EH (cell line): ENCODE measurements around the gene ACOXL.
"Not testable (repeated sequence)": the region's sequence is repeated elsewhere in the genome, so short reads cannot be mapped to it uniquely, and the experiment has no call there.

Experiments used
- DNase-seq: peaks from one replicate; pipeline ENCODE4 v3.0.0-alpha.2; 2015; ENCODE audit warnings: low read depth

The ACOXL gene

GRCh38 chr2:110927526-110927925, 195.2 kb downstream of the ACOXL start:
- DNase-seq: no peak

GRCh38 chr2:110929528-110929927, 197.2 kb downstream of the ACOXL start:
- no peak for DNase-seq

- peak; percentile 22 for DNase-seq
These were observed 199.3 kb downstream of the ACOXL start for GRCh38 chr2:110931648-110932047.

GRCh38 chr2:110933420-110933819, 201.0 kb downstream of the ACOXL start:
- no peak for DNase-seq

- no peak for DNase-seq
These were observed 202.6 kb downstream of the ACOXL start for GRCh38 chr2:110934948-110935347.

GRCh38 chr2:110940376-110940910, 208.1 kb downstream of the ACOXL start:
- no peak for DNase-seq

- no peak for DNase-seq
These were observed 208.9 kb downstream of the ACOXL start for GRCh38 chr2:110941226-110941625.

GRCh38 chr2:110943070-110943634, 210.8 kb downstream of the ACOXL start:
- no peak for DNase-seq

- no peak for DNase-seq
These were observed 214.5 kb downstream of the ACOXL start for GRCh38 chr2:110946902-110947301.

GRCh38 chr2:110948027-110948674, 215.8 kb downstream of the ACOXL start:
- DNase-seq: no peak

GRCh38 chr2:110950281-110950680, 217.9 kb downstream of the ACOXL start:
- DNase-seq: no peak

- no peak for DNase-seq
These were observed 222.7 kb downstream of the ACOXL start for GRCh38 chr2:110955045-110955444.

- DNase-seq: no peak
These were observed 223.2 kb downstream of the ACOXL start for GRCh38 chr2:110955556-110955955.

GRCh38 chr2:110957293-110957692, 224.9 kb downstream of the ACOXL start:
- no peak for DNase-seq

GRCh38 chr2:110958346-110959119, 226.2 kb downstream of the ACOXL start:
- DNase-seq: no peak

GRCh38 chr2:110959198-110959597, 226.8 kb downstream of the ACOXL start:
- no peak for DNase-seq

- no peak for DNase-seq
These were observed 227.9 kb downstream of the ACOXL start for GRCh38 chr2:110960281-110960680.

- DNase-seq: no peak
These were observed 228.6 kb downstream of the ACOXL start for GRCh38 chr2:110960954-110961353.

- DNase-seq: not testable (repeated sequence)
These were observed 229.3 kb downstream of the ACOXL start for GRCh38 chr2:110961643-110962042.

GRCh38 chr2:110969696-110970095, 237.3 kb downstream of the ACOXL start:
- no peak for DNase-seq

- no peak for DNase-seq
These were observed 237.8 kb downstream of the ACOXL start for GRCh38 chr2:110970201-110970600.

- DNase-seq: no peak
These were observed 239.4 kb downstream of the ACOXL start for GRCh38 chr2:110971811-110972210.

- no peak for DNase-seq
These were observed 240.9 kb downstream of the ACOXL start for GRCh38 chr2:110973262-110973661.
